Amygdala (tissue), 56 donors: ENCODE data around the gene P2RX7.

Experiments
- DNase-seq, 56 donors: peaks; one replicate each; lab custom pipeline; 2025; lab: John Stamatoyannopoulos, UW

The P2RX7 gene

GRCh38 chr12:121167232-121167820 lies 34.6 kb downstream of the P2RX7 start:
- DNase-seq, result no peak

- DNase-seq, result no peak
These were observed 35.3 kb downstream of the P2RX7 start for GRCh38 chr12:121167951-121168350.

GRCh38 chr12:121170151-121170550 lies 37.5 kb downstream of the P2RX7 start:
- no peak for DNase-seq

- no peak for DNase-seq
These were observed 38.1 kb downstream of the P2RX7 start for GRCh38 chr12:121170611-121171260.

- no peak for DNase-seq
These were observed 39.5 kb downstream of the P2RX7 start for GRCh38 chr12:121172145-121172544.

GRCh38 chr12:121175383-121176119 lies 42.9 kb downstream of the P2RX7 start:
- peak in 31 of 56 donors; percentile 5 to 71 (median 19) for DNase-seq

GRCh38 chr12:121176826-121177529 lies 44.3 kb downstream of the P2RX7 start:
- DNase-seq, result no peak

- no peak for DNase-seq
These were observed 48.5 kb downstream of the P2RX7 start for GRCh38 chr12:121181181-121181580.

GRCh38 chr12:121182222-121182893 lies 49.7 kb downstream of the P2RX7 start:
- DNase-seq, result no peak

GRCh38 chr12:121184425-121184824 lies 51.7 kb downstream of the P2RX7 start:
- no peak for DNase-seq

- no peak for DNase-seq
These were observed 52.6 kb downstream of the P2RX7 start for GRCh38 chr12:121184984-121185889.

GRCh38 chr12:121186826-121187225 lies 54.1 kb downstream of the P2RX7 start:
- DNase-seq, result no peak

- DNase-seq, result no peak
These were observed 54.8 kb downstream of the P2RX7 start for GRCh38 chr12:121187501-121187900.

- no peak for DNase-seq
These were observed 55.6 kb downstream of the P2RX7 start for GRCh38 chr12:121188227-121188626.

- DNase-seq, result no peak
These were observed 56.5 kb downstream of the P2RX7 start for GRCh38 chr12:121189131-121189530.

GRCh38 chr12:121189619-121190155 lies 57.0 kb downstream of the P2RX7 start:
- DNase-seq, result no peak

- DNase-seq, result no peak
These were observed 57.9 kb downstream of the P2RX7 start for GRCh38 chr12:121190523-121191031.

GRCh38 chr12:121191151-121191550 lies 58.5 kb downstream of the P2RX7 start:
- no peak for DNase-seq

GRCh38 chr12:121196902-121197301 lies 64.2 kb downstream of the P2RX7 start:
- peak in 3 of 56 donors; percentile 1 to 34 (median 23) for DNase-seq
